Measurements from ENCODE around the gene FSIP1.

FSIP1 gene

GRCh38 chr15:39610665-39611064 lies 172.0 kb downstream of the FSIP1 start:
- ChIA-PET POLR2A (no interaction called here), CTCF (interaction anchor here (1.0 to 1.6 kb wide), 5 partner anchors 9 to 911 kb away, joined by 3 to 7 read pairs (median 4); no protein-coding TSS in a partner anchor)
- DNase-seq (ENCODE audit: extremely low spot score), result no peak
- TF ChIP-seq CTCF (IDR thresholded peaks at IDR 0.05; ENCODE audit: control extremely low read depth, extremely low read depth, low read depth, missing control alignments), result no peak

DNA sequence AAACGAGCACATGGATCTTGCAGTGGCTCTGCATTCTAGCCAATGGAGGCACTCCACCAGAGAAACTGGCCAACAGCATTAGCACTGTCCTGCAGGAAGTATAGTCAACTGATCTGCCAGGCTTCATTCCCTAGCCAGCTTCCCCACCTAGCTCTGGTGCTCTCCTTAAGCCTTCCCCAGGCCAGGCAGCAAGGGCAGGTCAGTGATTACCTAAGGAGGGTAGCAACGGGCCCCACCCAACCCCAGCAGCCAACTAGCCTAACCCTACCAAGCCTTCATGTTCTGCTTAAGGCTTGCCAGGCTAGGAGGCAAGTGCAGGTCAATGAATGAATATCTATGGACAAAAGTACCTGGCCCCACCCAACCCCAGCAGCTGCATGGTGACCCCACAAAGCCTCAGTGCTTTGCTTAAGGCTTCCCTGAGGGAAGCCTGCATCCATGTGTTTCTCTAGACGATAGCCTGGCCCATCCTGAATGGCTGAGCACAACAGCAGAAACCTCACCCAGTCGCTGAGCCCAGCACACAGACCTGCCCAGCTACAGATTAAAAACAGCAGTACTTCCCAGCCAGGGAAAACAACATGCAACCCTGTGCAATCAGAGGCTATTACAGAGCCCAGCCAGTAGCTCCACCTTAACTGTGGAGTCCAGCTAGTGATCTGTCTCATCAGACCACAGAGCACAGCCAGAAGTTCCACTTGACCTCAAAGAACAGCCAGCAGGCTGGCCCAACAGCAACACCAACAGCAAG lies 173.3 kb downstream of the FSIP1 start:
- DNase-seq (ENCODE audit: extremely low spot score), result no peak
- CTCF ChIA-PET, result interaction anchor here (0.9 to 1.5 kb wide), 4 partner anchors 10 to 902 kb away, joined by 3 read pairs; no protein-coding TSS in a partner anchor
- POLR2A ChIA-PET, result no interaction called here
- no peak for TF ChIP-seq CTCF (IDR thresholded peaks at IDR 0.05; ENCODE audit: control extremely low read depth, extremely low read depth, low read depth, missing control alignments)

GRCh38 chr15:39608185-39609139 lies 174.2 kb downstream of the FSIP1 start:
- ChIA-PET POLR2A (no interaction called here), CTCF (interaction anchor here (0.9 to 1.4 kb wide), 2 partner anchors 15 to 901 kb away, joined by 3 read pairs; no protein-coding TSS in a partner anchor)
- TF ChIP-seq CTCF (IDR thresholded peaks at IDR 0.05; ENCODE audit: control extremely low read depth, extremely low read depth, low read depth, missing control alignments), result no peak
- no peak for DNase-seq (ENCODE audit: extremely low spot score)

GRCh38 chr15:39605146-39605545 lies 177.5 kb downstream of the FSIP1 start:
- ChIA-PET POLR2A (no interaction called here), CTCF (interaction anchor here (1.4 to 2.0 kb wide), 3 partner anchors 10 to 33 kb away, joined by 3 to 8 read pairs (median 5); no protein-coding TSS in a partner anchor)
- no peak for TF ChIP-seq CTCF (IDR thresholded peaks at IDR 0.05; ENCODE audit: control extremely low read depth, extremely low read depth, low read depth, missing control alignments)
- no peak for DNase-seq (ENCODE audit: extremely low spot score)

GRCh38 chr15:39602143-39602542 lies 180.5 kb downstream of the FSIP1 start:
- POLR2A ChIA-PET, result no interaction called here
- CTCF ChIA-PET, result interaction anchor here (1.6 kb wide), 1 partner anchor 9 kb away, joined by 4 read pairs; no protein-coding TSS in a partner anchor
- no peak for TF ChIP-seq CTCF (IDR thresholded peaks at IDR 0.05; ENCODE audit: control extremely low read depth, extremely low read depth, low read depth, missing control alignments)

DNA sequence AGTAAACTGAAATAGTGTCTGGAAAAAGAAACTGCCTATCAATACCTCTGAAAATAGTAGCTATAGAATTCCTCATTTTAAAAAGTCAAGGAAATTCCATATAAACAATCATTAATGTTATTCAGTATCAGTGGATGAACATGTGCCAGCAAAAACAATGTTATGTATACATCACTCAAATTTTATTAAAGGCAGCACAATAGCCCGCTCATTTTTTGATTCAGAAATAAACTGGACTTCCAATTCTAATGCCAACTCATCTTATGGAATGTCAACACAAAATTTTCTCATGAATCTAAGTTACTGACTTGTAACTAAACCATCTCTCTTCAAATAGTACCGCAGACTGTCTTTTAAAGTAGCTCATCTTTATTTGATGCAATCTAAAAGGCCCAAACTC lies 182.8 kb downstream of the FSIP1 start:
- CTCF ChIA-PET, result interaction anchor here (0.9 to 1.2 kb wide), 3 partner anchors 9 to 157 kb away, joined by 3 read pairs; no protein-coding TSS in a partner anchor

More at GRCh38 chr15:39602143-39602542, 180.5 kb downstream of the FSIP1 start:
- no peak for DNase-seq (ENCODE audit: extremely low spot score)

More for the DNA sequence above, 182.8 kb downstream of the FSIP1 start:
- no peak for TF ChIP-seq CTCF (IDR thresholded peaks at IDR 0.05; ENCODE audit: control extremely low read depth, extremely low read depth, low read depth, missing control alignments)
- POLR2A ChIA-PET, result no interaction called here
- no peak for DNase-seq (ENCODE audit: extremely low spot score)
